ENCODE results near the gene SPATA4. TPM values are rescaled to one million over a fixed set of nuclear protein-coding genes. Genes with fewer than 3 reads are reported as not detected.

The SPATA4 gene
- total and polyA plus RNA-seq, 10 of the 15 experiments (the other 5 are each of a cell fraction or from before 2014, with no cell fraction given), result not detected

GRCh38 chr4:176238826-176239225 is 43.4 kb upstream of the SPATA4 start:
- intact Hi-C loops (cut with micrococcal nuclease; ENCODE audit: unreplicated experiment), result no loop called here
- FAIRE-seq (no peak), DNase-seq (ENCODE audit: low read depth, low spot score) (no peak), ATAC-seq (no peak)
- Histone ChIP-seq H2AFZ (ENCODE audit: control insufficient read depth, low read depth, low read length) (no peak overlapping the region), H3K4me1 (ENCODE audit: control insufficient read depth, insufficient read depth, low read length) (no peaks in the 10 kb centered on the region), H3K9me3 (replicated peaks; ENCODE audit: control insufficient read depth, insufficient read depth, low read length) (no peaks in the 10 kb centered on the region), H3K27ac (ENCODE audit: control insufficient read depth, insufficient read depth) (no peak overlapping the region), H3K27me3 (replicated peaks in 1 of 2; ENCODE audit: control insufficient read depth in 2 of 2, insufficient read depth in 2 of 2, low read length in 1 of 2) (no peaks in the 10 kb centered on the region), H3K4me3 (no peak overlapping the region), H3K4me2 (ENCODE audit: control insufficient read depth, insufficient read depth) (no peak overlapping the region), H3K36me3 (ENCODE audit: control insufficient read depth in 2 of 2, insufficient read depth in 2 of 2, low read length in 1 of 2) (no peaks in the 10 kb centered on the region), H3K79me2 (ENCODE audit: control insufficient read depth, insufficient read depth, low read length) (no peaks in the 10 kb centered on the region), H3K9ac (ENCODE audit: control insufficient read depth, insufficient read depth, low read length) (no peak overlapping the region), H4K20me1 (ENCODE audit: control insufficient read depth, insufficient read depth) (no peaks in the 10 kb centered on the region)
- ChIA-PET POLR2A (no interaction called here), RAD21 (ENCODE audit: unreplicated experiment) (no interaction called here), CTCF (interaction anchor here (0.7 kb wide), 1 partner anchor 11 kb away, joined by 3 read pairs; no protein-coding TSS in a partner anchor), SMC1A (ENCODE audit: uncharacterized antibody, unreplicated experiment) (interaction anchor here (0.9 kb wide), 1 partner anchor 17 kb away, joined by 3 read pairs; no protein-coding TSS in a partner anchor)
- no TSS peak for BruUV-seq (replicated peaks)
- in situ Hi-C loops (cut with MboI), result no loop called here
- 30% methylated on average over 4 of the region's 4 CpGs for WGBS (ENCODE audit: insufficient coverage, insufficient replicate concordance, low lambda C conversion rate, missing lambda C conversion rate)
- TF ChIP-seq ZBTB4 (CRISPR knock-in tag; IDR thresholded peaks at IDR 0.05) (no peak), ZNF217 (IDR thresholded peaks at IDR 0.05) (no peak), E2F4 (IDR thresholded peaks at IDR 0.05; ENCODE audit: low read depth, low read length) (no peak), IRF3 (IDR thresholded peaks at IDR 0.05) (no peak), USF1 (IDR thresholded peaks at IDR 0.05; ENCODE audit: borderline replicate concordance, extremely low read length, insufficient read depth, low read depth, low read length) (no peak), BCL11A (IDR thresholded peaks at IDR 0.05; ENCODE audit: low read depth, low read length) (no peak), TARDBP (IDR thresholded peaks at IDR 0.05; ENCODE audit: borderline replicate concordance) (no peak), RCOR1 (conservative IDR thresholded peaks at IDR 0.05; ENCODE audit: low read depth, low read length) (no peak), TCF3 (IDR thresholded peaks at IDR 0.05; ENCODE audit: borderline replicate concordance, insufficient read depth, low read depth, low read length) (no peak), HSF1 (IDR thresholded peaks at IDR 0.05; ENCODE audit: low read depth, low read length) (no peak), NBN (IDR thresholded peaks at IDR 0.05) (no peak), RAD51 (IDR thresholded peaks at IDR 0.05) (no peak), ZNF592 (IDR thresholded peaks at IDR 0.05) (no peak)
